Embryonic facial prominence (tissue), 1 donor: Measurements from ENCODE around the gene TAAR8.
"Not testable (repeated sequence)": the region's sequence is repeated elsewhere in the genome, so short reads cannot be mapped to it uniquely, and the experiment has no call there.

ENCODE experiments used
- DNase-seq: peaks from one replicate; pipeline ENCODE4 v3.0.0-alpha.2; 2016; ENCODE audit errors: extremely low spot score

TAAR8 gene

DNA sequence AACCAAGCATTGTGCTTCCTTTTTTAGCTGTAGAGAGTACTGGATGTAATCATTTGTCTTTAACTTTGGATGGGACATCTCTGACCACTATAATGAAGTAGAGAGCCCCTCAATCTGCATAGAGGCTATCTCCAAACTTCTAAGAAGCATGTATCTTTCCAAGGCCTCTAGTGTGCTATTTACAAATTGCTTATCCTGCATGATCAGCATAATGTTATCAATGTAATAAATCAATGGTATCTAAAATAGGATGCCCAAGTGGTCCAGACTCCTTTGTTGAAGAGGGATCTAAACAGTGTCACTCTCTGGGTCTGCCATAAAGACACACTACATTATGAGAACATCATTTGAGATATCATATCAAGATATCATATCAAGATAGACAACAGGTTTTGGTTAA lies 7.6 kb upstream of the TAAR8 start:
- no peak for DNase-seq

GRCh38 chr6:132548746-132549463 lies 3.6 kb upstream of the TAAR8 start:
- DNase-seq, result no peak

- DNase-seq, result no peak
Measured at GRCh38 chr6:132551214-132551613, 1.3 kb upstream of the TAAR8 start.

- DNase-seq, result not testable (repeated sequence)
Measured at GRCh38 chr6:132560087-132560486, 7.6 kb downstream of the TAAR8 start.

- DNase-seq, result no peak
Measured at GRCh38 chr6:132566404-132566803, 13.9 kb downstream of the TAAR8 start.

- no peak for DNase-seq
Measured at GRCh38 chr6:132567566-132567965, 15.1 kb downstream of the TAAR8 start.

DNA sequence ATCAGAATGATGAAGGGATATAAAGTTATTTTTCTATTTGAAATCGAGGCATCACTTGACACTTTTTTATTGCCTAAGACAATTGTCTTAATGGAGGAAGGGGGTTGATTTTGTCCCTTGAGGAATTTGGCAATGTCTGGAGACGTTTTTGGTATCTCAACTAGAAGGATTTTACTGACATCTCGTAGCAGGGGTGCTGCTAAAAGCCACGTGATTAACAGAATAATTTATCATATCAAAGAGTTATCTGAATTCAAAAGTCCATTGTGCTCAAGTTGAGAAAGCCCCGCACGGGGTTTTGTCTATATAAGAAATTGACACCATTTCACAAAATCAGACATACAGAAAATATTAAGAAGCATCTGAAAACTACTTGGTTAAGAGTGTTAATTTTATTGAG lies 16.1 kb downstream of the TAAR8 start:
- DNase-seq, result no peak

- no peak for DNase-seq
Measured at GRCh38 chr6:132569170-132569569, 16.7 kb downstream of the TAAR8 start.

- DNase-seq, result no peak
Measured at GRCh38 chr6:132570221-132570777, 17.8 kb downstream of the TAAR8 start, which contains the start of gene TAAR6. Gene TAAR6, plus strand, starts transcription at chr6:132570322. Its CDS starts 0 bp downstream, at chr6:132570322.

DNA sequence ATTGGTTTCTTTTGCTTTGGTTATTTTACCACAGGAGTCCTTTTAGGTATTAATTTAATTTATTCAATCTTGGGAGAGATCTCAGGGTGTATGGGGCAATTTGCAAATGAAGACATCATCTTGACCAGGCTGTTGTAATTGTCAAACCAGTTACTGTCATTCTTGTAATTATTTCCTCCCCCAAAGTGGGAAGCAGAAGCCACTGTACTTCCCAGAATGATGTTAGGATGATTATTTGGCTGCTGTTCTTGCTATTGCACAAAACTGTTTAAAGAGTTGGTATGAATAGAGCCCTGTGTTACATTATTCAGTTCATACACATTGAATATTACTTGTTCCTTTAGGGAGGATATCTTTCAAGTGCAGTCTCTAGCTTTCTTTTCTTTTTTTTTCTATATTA lies 19.3 kb downstream of the TAAR8 start:
- DNase-seq, result no peak

- no peak for DNase-seq
Measured at GRCh38 chr6:132584698-132585097, 32.2 kb downstream of the TAAR8 start.

DNA sequence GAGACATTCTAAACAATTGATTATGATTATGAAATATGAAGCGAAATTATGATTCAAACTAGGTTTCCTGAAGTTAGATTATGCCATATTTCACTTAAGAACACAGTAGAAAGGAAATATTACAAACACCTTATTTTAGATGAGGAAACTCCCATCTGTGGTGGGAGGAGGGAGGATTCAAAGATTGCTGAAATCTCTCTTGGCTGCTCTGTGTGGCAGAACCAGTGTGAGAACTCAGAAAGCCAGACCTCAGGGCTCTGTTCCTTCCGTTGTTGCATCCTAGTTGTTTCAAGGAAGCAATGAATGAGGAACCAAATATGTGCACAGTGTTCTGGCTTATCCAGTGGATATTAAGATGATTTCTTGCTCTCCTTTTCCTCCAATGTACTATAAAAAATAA lies 35.0 kb downstream of the TAAR8 start:
- no peak for DNase-seq

- DNase-seq, result no peak
Measured at GRCh38 chr6:132589454-132589853, 37.0 kb downstream of the TAAR8 start, which contains the start of gene TAAR5. Gene TAAR5, minus strand, starts transcription at chr6:132589741. Its CDS starts 55 bp downstream, at chr6:132589686.

- no peak for DNase-seq
Measured at GRCh38 chr6:132590362-132590761, 37.9 kb downstream of the TAAR8 start.

- DNase-seq, result no peak
Measured at GRCh38 chr6:132592855-132593254, 40.4 kb downstream of the TAAR8 start.

DNA sequence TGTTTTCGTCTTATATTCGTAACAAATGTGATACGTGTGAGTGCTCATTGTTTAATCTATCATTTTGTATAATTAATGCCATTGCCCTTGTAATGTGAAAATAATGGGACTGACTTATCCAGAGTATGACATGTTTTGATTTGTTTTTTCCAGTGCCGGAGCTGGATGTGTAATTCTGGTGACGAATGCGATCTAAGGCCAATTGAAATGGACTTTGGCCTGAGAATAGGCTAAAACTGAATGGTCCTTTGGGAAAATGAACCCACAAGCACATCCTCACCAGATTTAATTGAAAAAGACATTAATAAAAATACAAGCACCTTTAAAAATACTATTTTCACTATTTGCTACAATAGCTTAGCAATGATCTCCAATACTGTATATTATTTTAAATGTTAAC lies 43.7 kb downstream of the TAAR8 start:
- no peak for DNase-seq

DNA sequence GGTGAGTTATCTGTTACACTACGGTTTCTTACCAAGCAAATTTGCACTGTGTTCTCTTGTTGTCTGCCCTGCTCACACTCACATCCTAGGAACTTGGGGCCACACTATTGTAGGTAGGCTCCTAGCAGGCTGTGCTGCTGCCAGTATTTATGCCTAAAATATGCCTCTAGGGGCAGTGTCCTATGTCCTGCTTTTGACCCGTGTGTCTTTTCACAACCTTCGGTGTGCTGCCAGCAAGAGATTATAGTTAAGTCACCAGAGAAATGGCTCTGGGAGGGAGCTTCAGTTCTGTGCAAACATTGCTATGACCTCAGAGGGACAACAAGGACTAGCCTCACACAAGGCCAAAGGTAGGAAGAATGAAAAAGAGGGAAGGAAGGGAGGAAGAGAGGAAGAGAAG lies 46.0 kb downstream of the TAAR8 start:
- DNase-seq, result no peak

DNA sequence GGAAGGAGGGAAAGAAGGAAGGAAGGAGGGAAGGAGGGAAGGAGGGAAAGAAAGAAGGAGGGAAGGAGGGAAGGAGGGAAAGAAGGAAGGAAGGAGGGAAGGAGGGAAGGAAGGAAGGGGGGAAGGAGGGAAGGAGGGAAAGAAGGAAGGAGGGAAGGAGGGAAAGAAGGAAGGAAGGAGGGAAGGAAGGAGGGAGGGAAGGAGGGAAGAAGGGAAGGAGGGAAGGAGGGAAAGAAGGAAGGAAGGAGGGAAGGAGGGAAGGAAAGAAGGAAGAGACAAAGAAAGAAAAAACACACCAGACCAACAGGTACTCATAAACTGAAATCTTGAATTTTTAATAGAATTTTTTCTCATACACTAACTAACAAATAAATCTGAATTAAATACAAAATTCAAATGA lies 48.4 kb downstream of the TAAR8 start:
- DNase-seq, result not testable (repeated sequence)
